Glomerular endothelial cell (primary cell): Measurements from ENCODE around the gene AKT1. TPM values are rescaled to one million over a fixed set of nuclear protein-coding genes. Genes with fewer than 3 reads are reported as not detected.

Experiments used
- DNase-seq: peaks from one replicate; pipeline ENCODE4 v3.0.0-alpha.2; 2011; ENCODE audit warnings: low read depth, low spot score; ENCODE audit errors: extremely low read depth
- total RNA-seq: library from RNA; depleted of rRNA; stranded (reverse); fragments of >200 nt; gene quantifications from 2 replicates; pipeline ENCODE4 v1.2.3, GENCODE V29; 2015

AKT1 gene
- total RNA-seq, 1 donor from 2014 or later, result 143 TPM

- no peak for DNase-seq
Observed at GRCh38 chr14:104787736-104788135, 7.8 kb downstream of the AKT1 start.

- no peak for DNase-seq
Observed at GRCh38 chr14:104786726-104787675, 8.5 kb downstream of the AKT1 start.

- DNase-seq, result no peak
Observed at GRCh38 chr14:104786091-104786586, 9.4 kb downstream of the AKT1 start.

- DNase-seq, result no peak
Observed at GRCh38 chr14:104785708-104786080, 9.9 kb downstream of the AKT1 start.

- no peak for DNase-seq
Observed at GRCh38 chr14:104784846-104785707, 10.5 kb downstream of the AKT1 start.

- DNase-seq, result no peak
Observed at GRCh38 chr14:104784218-104784568, 11.4 kb downstream of the AKT1 start.

GRCh38 chr14:104783484-104784217 is 11.9 kb downstream of the AKT1 start:
- DNase-seq, result no peak

GRCh38 chr14:104782808-104783139 is 12.8 kb downstream of the AKT1 start:
- no peak for DNase-seq

- no peak for DNase-seq
Observed at GRCh38 chr14:104782086-104782807, 13.3 kb downstream of the AKT1 start.

- DNase-seq, result no peak
Observed at GRCh38 chr14:104781271-104782077, 14.1 kb downstream of the AKT1 start.

GRCh38 chr14:104780513-104781030 is 15.0 kb downstream of the AKT1 start:
- DNase-seq, result no peak

GRCh38 chr14:104779776-104780512 is 15.6 kb downstream of the AKT1 start:
- DNase-seq, result no peak

GRCh38 chr14:104778694-104779331 is 16.7 kb downstream of the AKT1 start:
- no peak for DNase-seq

- no peak for DNase-seq
Observed at GRCh38 chr14:104777808-104778249, 17.7 kb downstream of the AKT1 start.

GRCh38 chr14:104776961-104777807 is 18.4 kb downstream of the AKT1 start:
- DNase-seq, result no peak

- DNase-seq, result no peak
Observed at GRCh38 chr14:104776481-104776880, 19.1 kb downstream of the AKT1 start.

GRCh38 chr14:104775073-104775489 is 20.5 kb downstream of the AKT1 start:
- DNase-seq, result no peak
